Activated T-cell treated with anti-CD3 and anti-CD28 coated beads, Interleukin-2, amount 50 U/mL, for 24 hours (primary cell): ENCODE measurements around the gene SEMA6A.

Experiments used
- DNase-seq: peaks from one replicate; pipeline ENCODE4 v3.0.0-alpha.2; 2020
- H3K27ac Mint-ChIP-seq: 2 replicates; pipeline ENCODE4 v1.8.0; 2020; ENCODE audit warnings: mild to moderate bottlenecking, mixed read lengths
- H3K27me3 Mint-ChIP-seq: 2 replicates; pipeline ENCODE4 v1.8.0; 2020; ENCODE audit warnings: mixed read lengths
- H3K36me3 Mint-ChIP-seq: 2 replicates; pipeline ENCODE4 v1.8.0; 2020; ENCODE audit warnings: low read depth, mixed read lengths
- H3K4me1 Mint-ChIP-seq: 2 replicates; pipeline ENCODE4 v1.8.0; 2020; ENCODE audit warnings: low read depth, mixed read lengths
- H3K4me3 Mint-ChIP-seq: 2 replicates; pipeline ENCODE4 v1.8.0; 2020; ENCODE audit warnings: mild to moderate bottlenecking, moderate library complexity, mixed read lengths
- H3K9me3 Mint-ChIP-seq: 2 replicates; pipeline ENCODE4 v1.8.0; 2020; ENCODE audit warnings: mixed read lengths

The SEMA6A gene

GRCh38 chr5:116492016-116492623, 82.5 kb downstream of the SEMA6A start:
- Mint-ChIP-seq H3K27ac (no peak overlapping the region), H3K36me3 (no peaks in the 10 kb centered on the region), H3K27me3 (no peaks in the 10 kb centered on the region), H3K4me1 (peaks cover 18% of the 10 kb centered on the region), H3K4me3 (no peak overlapping the region), H3K9me3 (no peaks in the 10 kb centered on the region)
- DNase-seq: no peak

DNA sequence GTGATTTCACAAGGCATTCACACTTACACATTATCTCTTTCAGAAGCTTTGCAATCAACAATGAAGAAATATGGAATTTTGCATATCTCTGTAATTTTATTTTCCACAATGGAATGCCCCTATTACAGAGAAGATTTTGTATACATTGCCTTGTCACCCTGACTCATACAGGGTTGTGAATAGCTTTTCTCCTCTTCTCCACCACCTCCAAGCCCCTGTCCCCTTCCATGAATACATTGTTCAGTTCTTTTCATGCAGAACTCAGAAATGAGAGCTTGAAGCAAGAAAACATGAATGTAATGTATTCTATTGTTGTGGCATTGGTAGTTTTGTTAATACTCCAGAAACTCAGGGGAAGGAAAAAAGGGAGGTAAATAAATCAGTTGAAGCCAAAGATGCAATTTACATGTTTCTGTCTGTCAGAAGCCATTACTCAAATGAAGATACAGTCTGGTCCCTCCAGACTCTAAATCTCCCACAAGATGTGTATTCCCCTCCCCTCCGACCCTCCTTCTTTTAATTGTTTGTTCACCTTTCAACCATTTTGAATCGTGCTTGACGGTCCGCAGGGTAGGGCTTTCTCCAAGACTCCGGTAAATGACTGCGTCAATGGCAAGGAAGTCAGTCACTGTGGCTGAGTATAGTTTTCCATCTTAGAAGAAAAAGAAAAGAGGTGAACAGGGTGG, 86.1 kb downstream of the SEMA6A start:
- Mint-ChIP-seq H3K36me3 (no peaks in the 10 kb centered on the region), H3K27me3 (no peaks in the 10 kb centered on the region), H3K9me3 (no peaks in the 10 kb centered on the region), H3K4me3 (no peak overlapping the region), H3K4me1 (peaks cover 18% of the 10 kb centered on the region), H3K27ac (no peak overlapping the region)
- no peak for DNase-seq

GRCh38 chr5:116487045-116487444, 87.6 kb downstream of the SEMA6A start:
- H3K27ac Mint-ChIP-seq: no peak overlapping the region
- no peak for DNase-seq
- no peaks in the 10 kb centered on the region for H3K36me3 Mint-ChIP-seq
- peaks cover 15% of the 10 kb centered on the region for H3K4me1 Mint-ChIP-seq
- H3K4me3 Mint-ChIP-seq: no peak overlapping the region
- no peaks in the 10 kb centered on the region for H3K9me3 Mint-ChIP-seq
- no peaks in the 10 kb centered on the region for H3K27me3 Mint-ChIP-seq

DNA sequence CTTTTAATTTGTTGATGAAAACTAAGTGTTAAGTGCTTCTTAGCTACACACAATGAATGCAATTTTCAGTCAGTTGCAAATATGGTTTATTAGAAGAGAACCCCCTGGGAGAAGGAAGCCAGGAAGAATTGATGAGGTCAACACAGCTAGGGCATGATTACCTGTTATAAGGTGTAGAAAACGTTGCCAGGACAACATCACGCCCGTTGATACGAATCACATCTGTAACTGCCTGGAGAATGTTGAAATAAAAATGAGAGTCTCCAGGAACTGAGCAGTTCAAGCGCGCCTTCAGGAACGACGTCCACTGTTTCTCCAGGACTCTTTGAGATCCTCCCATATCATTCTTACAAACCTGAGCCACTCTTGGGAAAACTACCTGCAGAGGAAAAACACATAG, 88.0 kb downstream of the SEMA6A start:
- Mint-ChIP-seq H3K27ac (no peak overlapping the region), H3K27me3 (no peaks in the 10 kb centered on the region), H3K4me3 (no peak overlapping the region), H3K9me3 (no peaks in the 10 kb centered on the region), H3K36me3 (no peaks in the 10 kb centered on the region), H3K4me1 (peaks cover 11% of the 10 kb centered on the region)
- no peak for DNase-seq

DNA sequence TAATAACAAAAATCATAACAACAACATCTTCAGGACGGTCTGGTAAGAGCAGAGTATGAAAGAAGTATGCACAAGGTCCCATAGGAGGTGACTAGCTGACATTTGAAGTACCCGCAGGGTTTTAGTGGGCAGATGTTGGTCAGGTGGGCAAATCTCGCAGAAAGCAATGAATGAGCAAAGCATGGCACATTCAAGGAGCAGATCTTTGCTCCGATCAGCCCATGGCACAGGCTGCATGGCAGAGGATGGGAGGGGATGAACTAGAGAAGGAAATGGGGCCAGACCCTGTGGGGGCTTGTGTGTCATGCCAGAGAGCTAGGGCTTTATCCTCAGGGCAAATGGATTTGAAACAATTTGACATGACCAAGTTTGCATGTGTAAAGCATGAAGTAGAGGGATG, 90.0 kb downstream of the SEMA6A start:
- H3K36me3 Mint-ChIP-seq: peaks cover 5% of the 10 kb centered on the region
- no peaks in the 10 kb centered on the region for H3K27me3 Mint-ChIP-seq
- no peak overlapping the region for H3K27ac Mint-ChIP-seq
- DNase-seq: no peak
- no peaks in the 10 kb centered on the region for H3K9me3 Mint-ChIP-seq
- H3K4me1 Mint-ChIP-seq: no peaks in the 10 kb centered on the region
- H3K4me3 Mint-ChIP-seq: no peak overlapping the region

DNA sequence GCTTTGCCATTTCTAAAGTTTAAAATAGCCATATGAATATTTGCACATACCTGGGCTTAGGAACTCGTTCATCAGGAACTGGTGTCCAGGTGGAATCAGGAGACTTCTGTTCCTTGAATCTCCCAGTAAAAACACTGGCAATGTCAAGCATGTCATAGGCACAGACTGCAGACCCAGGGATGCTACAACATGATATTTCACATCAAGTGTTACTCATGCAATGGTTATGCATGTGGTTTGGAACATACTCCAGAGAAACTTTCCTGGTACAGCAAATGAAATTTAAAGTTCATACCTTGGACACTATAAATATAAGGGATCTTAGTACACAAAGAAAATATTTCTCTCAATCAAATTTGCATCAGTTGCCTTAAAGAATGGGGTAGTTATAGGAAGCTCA, 92.2 kb downstream of the SEMA6A start:
- no peak overlapping the region for H3K27ac Mint-ChIP-seq
- H3K4me1 Mint-ChIP-seq: no peaks in the 10 kb centered on the region
- peaks cover 16% of the 10 kb centered on the region for H3K36me3 Mint-ChIP-seq
- no peaks in the 10 kb centered on the region for H3K9me3 Mint-ChIP-seq
- H3K27me3 Mint-ChIP-seq: no peaks in the 10 kb centered on the region
- no peak for DNase-seq
- no peak overlapping the region for H3K4me3 Mint-ChIP-seq

GRCh38 chr5:116480894-116481510, 93.6 kb downstream of the SEMA6A start:
- DNase-seq: no peak
- Mint-ChIP-seq H3K27me3 (no peaks in the 10 kb centered on the region), H3K4me1 (no peaks in the 10 kb centered on the region), H3K27ac (no peak overlapping the region), H3K36me3 (peaks cover 29% of the 10 kb centered on the region), H3K9me3 (peaks cover 6% of the 10 kb centered on the region), H3K4me3 (no peak overlapping the region)

DNA sequence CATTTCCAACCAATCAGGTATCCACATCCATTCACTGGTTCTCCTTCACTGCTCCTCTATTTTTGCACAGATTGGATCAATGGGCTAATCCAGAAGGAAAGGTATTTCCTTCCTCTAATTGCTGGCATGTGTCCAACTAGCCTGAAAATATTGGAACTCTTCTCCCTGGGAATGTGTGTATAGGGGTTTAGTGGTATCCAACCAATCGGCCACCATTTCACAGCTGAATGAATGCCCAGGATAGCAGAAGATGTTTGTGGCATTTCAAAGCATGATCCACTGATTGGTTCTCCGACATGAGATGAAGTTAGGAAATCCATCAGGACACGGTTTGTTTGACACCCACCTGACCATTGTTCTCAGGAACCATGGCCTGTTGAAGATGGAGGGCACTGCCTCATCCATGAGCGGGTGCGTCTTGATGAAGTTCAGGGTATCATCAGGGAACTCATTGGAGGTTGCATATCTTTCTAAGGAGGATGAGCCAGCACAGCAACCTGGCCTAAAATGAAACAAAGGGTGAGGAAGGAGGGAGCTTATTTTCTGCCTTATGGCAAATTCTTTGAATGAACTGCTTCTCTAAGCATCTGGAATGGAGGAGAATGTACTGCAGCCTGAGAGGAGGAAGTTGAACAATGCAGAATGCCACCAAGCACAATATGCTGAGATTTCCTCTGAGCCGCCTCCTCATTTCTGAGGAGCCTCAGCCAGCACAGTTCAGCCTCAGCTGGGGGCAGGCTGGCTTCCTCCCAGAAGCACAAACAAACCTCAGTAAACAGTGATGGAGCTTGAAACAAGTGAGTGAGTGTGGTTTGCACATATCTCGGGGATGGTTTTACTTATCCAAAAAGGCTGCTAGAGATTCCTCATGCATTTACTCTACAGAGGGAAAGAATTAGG, 94.6 kb downstream of the SEMA6A start:
- no peaks in the 10 kb centered on the region for H3K27me3 Mint-ChIP-seq
- peaks cover 10% of the 10 kb centered on the region for H3K9me3 Mint-ChIP-seq
- H3K36me3 Mint-ChIP-seq: peaks cover 35% of the 10 kb centered on the region
- H3K4me1 Mint-ChIP-seq: no peaks in the 10 kb centered on the region
- H3K4me3 Mint-ChIP-seq: no peak overlapping the region
- H3K27ac Mint-ChIP-seq: no peak overlapping the region
- DNase-seq: no peak

- no peak overlapping the region for H3K27ac Mint-ChIP-seq
- H3K4me1 Mint-ChIP-seq: no peaks in the 10 kb centered on the region
- no peak for DNase-seq
- no peak overlapping the region for H3K4me3 Mint-ChIP-seq
- peaks cover 41% of the 10 kb centered on the region for H3K36me3 Mint-ChIP-seq
- H3K27me3 Mint-ChIP-seq: no peaks in the 10 kb centered on the region
- H3K9me3 Mint-ChIP-seq: peaks cover 14% of the 10 kb centered on the region
Observed at GRCh38 chr5:116478491-116478890, 96.1 kb downstream of the SEMA6A start.

- H3K27me3 Mint-ChIP-seq: no peaks in the 10 kb centered on the region
- DNase-seq: no peak
- no peaks in the 10 kb centered on the region for H3K4me1 Mint-ChIP-seq
- H3K27ac Mint-ChIP-seq: no peak overlapping the region
- peaks cover 14% of the 10 kb centered on the region for H3K9me3 Mint-ChIP-seq
- no peak overlapping the region for H3K4me3 Mint-ChIP-seq
- H3K36me3 Mint-ChIP-seq: peaks cover 56% of the 10 kb centered on the region
Observed at GRCh38 chr5:116476897-116477537, 97.6 kb downstream of the SEMA6A start.

- Mint-ChIP-seq H3K4me3 (no peak overlapping the region), H3K27me3 (no peaks in the 10 kb centered on the region), H3K27ac (no peak overlapping the region), H3K9me3 (peaks cover 14% of the 10 kb centered on the region), H3K36me3 (peaks cover 62% of the 10 kb centered on the region), H3K4me1 (no peaks in the 10 kb centered on the region)
- DNase-seq: no peak
Observed at GRCh38 chr5:116475338-116475737, 99.3 kb downstream of the SEMA6A start.

- DNase-seq: no peak
- Mint-ChIP-seq H3K27me3 (no peaks in the 10 kb centered on the region), H3K4me1 (no peaks in the 10 kb centered on the region), H3K4me3 (no peak overlapping the region), H3K36me3 (peaks cover 57% of the 10 kb centered on the region), H3K27ac (no peak overlapping the region), H3K9me3 (peaks cover 14% of the 10 kb centered on the region)
Observed at GRCh38 chr5:116473706-116474105, 100.9 kb downstream of the SEMA6A start.

- Mint-ChIP-seq H3K27me3 (no peaks in the 10 kb centered on the region), H3K4me1 (no peaks in the 10 kb centered on the region), H3K9me3 (peaks cover 17% of the 10 kb centered on the region), H3K36me3 (peaks cover 60% of the 10 kb centered on the region), H3K27ac (no peak overlapping the region), H3K4me3 (no peak overlapping the region)
- no peak for DNase-seq
Observed at GRCh38 chr5:116472274-116472673, 102.3 kb downstream of the SEMA6A start.

- H3K9me3 Mint-ChIP-seq: peaks cover 8% of the 10 kb centered on the region
- peaks cover 4% of the 10 kb centered on the region for H3K4me1 Mint-ChIP-seq
- H3K27ac Mint-ChIP-seq: no peak overlapping the region
- H3K36me3 Mint-ChIP-seq: peaks cover 61% of the 10 kb centered on the region
- no peak overlapping the region for H3K4me3 Mint-ChIP-seq
- DNase-seq: no peak
- no peaks in the 10 kb centered on the region for H3K27me3 Mint-ChIP-seq
Observed at GRCh38 chr5:116469631-116470030, 105.0 kb downstream of the SEMA6A start.
